ENCODE data around the gene RER1.

Gene RER1

GRCh38 chr1:2443277-2444137 is 51.9 kb downstream of the RER1 start:
- Histone ChIP-seq H3K36me3 (ENCODE audit: control insufficient read depth, insufficient read depth, low read length) (no peaks in the 10 kb centered on the region), H3K9ac (ENCODE audit: low read depth, low read length) (no peak overlapping the region), H3K4me1 (ENCODE audit: control insufficient read depth, insufficient read depth, low read length) (peaks cover 19% of the 10 kb centered on the region; the same call in 1 of the 2 replicates), H3K4me3 (ENCODE audit: low read depth, low read length) (peak overlapping the region; percentile 37; the same call in 1 of the 2 replicates), H3K27me3 (ENCODE audit: control insufficient read depth, insufficient read depth, low read length) (peaks cover 40% of the 10 kb centered on the region), H3K27ac (ENCODE audit: low read depth, low read length) (no peak overlapping the region), H3K9me3 (ENCODE audit: control insufficient read depth, insufficient read depth, low read length) (no peaks in the 10 kb centered on the region)

GRCh38 chr1:2444138-2444591 is 52.5 kb downstream of the RER1 start:
- H3K4me1 ChIP-seq (ENCODE audit: control insufficient read depth, insufficient read depth, low read length): peaks cover 19% of the 10 kb centered on the region; the same call in 1 of the 2 replicates
- H3K27me3 ChIP-seq (ENCODE audit: control insufficient read depth, insufficient read depth, low read length): peaks cover 40% of the 10 kb centered on the region
- no peak overlapping the region for H3K4me3 ChIP-seq (ENCODE audit: low read depth, low read length)

GRCh38 chr1:2445162-2445822 is 53.7 kb downstream of the RER1 start:
- H3K27ac ChIP-seq (ENCODE audit: low read depth, low read length): no peak overlapping the region
- H3K27me3 ChIP-seq (ENCODE audit: control insufficient read depth, insufficient read depth, low read length): peaks cover 40% of the 10 kb centered on the region
- no peak overlapping the region for H3K9ac ChIP-seq (ENCODE audit: low read depth, low read length)
- H3K4me3 ChIP-seq (ENCODE audit: low read depth, low read length): no peak overlapping the region
- H3K9me3 ChIP-seq (ENCODE audit: control insufficient read depth, insufficient read depth, low read length): no peaks in the 10 kb centered on the region
- peaks cover 19% of the 10 kb centered on the region; the same call in 1 of the 2 replicates for H3K4me1 ChIP-seq (ENCODE audit: control insufficient read depth, insufficient read depth, low read length)
- H3K36me3 ChIP-seq (ENCODE audit: control insufficient read depth, insufficient read depth, low read length): no peaks in the 10 kb centered on the region

More at GRCh38 chr1:2444138-2444591, 52.5 kb downstream of the RER1 start:
- Histone ChIP-seq H3K9ac (ENCODE audit: low read depth, low read length) (no peak overlapping the region), H3K36me3 (ENCODE audit: control insufficient read depth, insufficient read depth, low read length) (no peaks in the 10 kb centered on the region), H3K9me3 (ENCODE audit: control insufficient read depth, insufficient read depth, low read length) (no peaks in the 10 kb centered on the region), H3K27ac (ENCODE audit: low read depth, low read length) (no peak overlapping the region)

- Histone ChIP-seq H3K27me3 (ENCODE audit: control insufficient read depth, insufficient read depth, low read length) (peaks cover 40% of the 10 kb centered on the region), H3K36me3 (ENCODE audit: control insufficient read depth, insufficient read depth, low read length) (no peaks in the 10 kb centered on the region), H3K9ac (ENCODE audit: low read depth, low read length) (no peak overlapping the region), H3K9me3 (ENCODE audit: control insufficient read depth, insufficient read depth, low read length) (no peaks in the 10 kb centered on the region), H3K27ac (ENCODE audit: low read depth, low read length) (no peak overlapping the region), H3K4me3 (ENCODE audit: low read depth, low read length) (no peak overlapping the region), H3K4me1 (ENCODE audit: control insufficient read depth, insufficient read depth, low read length) (peaks cover 19% of the 10 kb centered on the region; the same call in 1 of the 2 replicates)
Measured at GRCh38 chr1:2445823-2446215, 54.2 kb downstream of the RER1 start.

GRCh38 chr1:2446394-2446793 is 54.8 kb downstream of the RER1 start:
- H3K4me3 ChIP-seq (ENCODE audit: low read depth, low read length): no peak overlapping the region
- peaks cover 39% of the 10 kb centered on the region for H3K27me3 ChIP-seq (ENCODE audit: control insufficient read depth, insufficient read depth, low read length)
- no peaks in the 10 kb centered on the region for H3K36me3 ChIP-seq (ENCODE audit: control insufficient read depth, insufficient read depth, low read length)
- no peaks in the 10 kb centered on the region for H3K9me3 ChIP-seq (ENCODE audit: control insufficient read depth, insufficient read depth, low read length)
- H3K27ac ChIP-seq (ENCODE audit: low read depth, low read length): no peak overlapping the region
- no peak overlapping the region for H3K9ac ChIP-seq (ENCODE audit: low read depth, low read length)
- peaks cover 19% of the 10 kb centered on the region; the same call in 1 of the 2 replicates for H3K4me1 ChIP-seq (ENCODE audit: control insufficient read depth, insufficient read depth, low read length)

- Histone ChIP-seq H3K9me3 (ENCODE audit: control insufficient read depth, insufficient read depth, low read length) (no peaks in the 10 kb centered on the region), H3K4me1 (ENCODE audit: control insufficient read depth, insufficient read depth, low read length) (peaks cover 19% of the 10 kb centered on the region; the same call in 1 of the 2 replicates), H3K27ac (ENCODE audit: low read depth, low read length) (no peak overlapping the region), H3K27me3 (ENCODE audit: control insufficient read depth, insufficient read depth, low read length) (peaks cover 34% of the 10 kb centered on the region), H3K36me3 (ENCODE audit: control insufficient read depth, insufficient read depth, low read length) (no peaks in the 10 kb centered on the region), H3K9ac (ENCODE audit: low read depth, low read length) (no peak overlapping the region), H3K4me3 (ENCODE audit: low read depth, low read length) (no peak overlapping the region)
Measured at GRCh38 chr1:2446861-2447260, 55.2 kb downstream of the RER1 start.

- Histone ChIP-seq H3K27ac (ENCODE audit: low read depth, low read length) (no peak overlapping the region), H3K4me1 (ENCODE audit: control insufficient read depth, insufficient read depth, low read length) (peaks cover 19% of the 10 kb centered on the region; the same call in 1 of the 2 replicates), H3K36me3 (ENCODE audit: control insufficient read depth, insufficient read depth, low read length) (no peaks in the 10 kb centered on the region), H3K9ac (ENCODE audit: low read depth, low read length) (no peak overlapping the region), H3K4me3 (ENCODE audit: low read depth, low read length) (no peak overlapping the region), H3K9me3 (ENCODE audit: control insufficient read depth, insufficient read depth, low read length) (no peaks in the 10 kb centered on the region), H3K27me3 (ENCODE audit: control insufficient read depth, insufficient read depth, low read length) (peaks cover 28% of the 10 kb centered on the region)
Measured at GRCh38 chr1:2447276-2448097, 55.8 kb downstream of the RER1 start.

GRCh38 chr1:2448098-2448445 is 56.4 kb downstream of the RER1 start:
- Histone ChIP-seq H3K4me1 (ENCODE audit: control insufficient read depth, insufficient read depth, low read length) (peaks cover 19% of the 10 kb centered on the region; the same call in 1 of the 2 replicates), H3K9me3 (ENCODE audit: control insufficient read depth, insufficient read depth, low read length) (no peaks in the 10 kb centered on the region), H3K27ac (ENCODE audit: low read depth, low read length) (no peak overlapping the region), H3K27me3 (ENCODE audit: control insufficient read depth, insufficient read depth, low read length) (peaks cover 22% of the 10 kb centered on the region), H3K9ac (ENCODE audit: low read depth, low read length) (no peak overlapping the region), H3K36me3 (ENCODE audit: control insufficient read depth, insufficient read depth, low read length) (no peaks in the 10 kb centered on the region), H3K4me3 (ENCODE audit: low read depth, low read length) (no peak overlapping the region)

GRCh38 chr1:2449636-2450454 is 58.2 kb downstream of the RER1 start:
- Histone ChIP-seq H3K4me1 (ENCODE audit: control insufficient read depth, insufficient read depth, low read length) (peaks cover 19% of the 10 kb centered on the region; the same call in 1 of the 2 replicates), H3K9me3 (ENCODE audit: control insufficient read depth, insufficient read depth, low read length) (no peaks in the 10 kb centered on the region), H3K9ac (ENCODE audit: low read depth, low read length) (no peak overlapping the region), H3K4me3 (ENCODE audit: low read depth, low read length) (no peak overlapping the region), H3K27me3 (ENCODE audit: control insufficient read depth, insufficient read depth, low read length) (peaks cover 6% of the 10 kb centered on the region), H3K36me3 (ENCODE audit: control insufficient read depth, insufficient read depth, low read length) (no peaks in the 10 kb centered on the region), H3K27ac (ENCODE audit: low read depth, low read length) (no peak overlapping the region)

- no peak overlapping the region for H3K4me3 ChIP-seq (ENCODE audit: low read depth, low read length)
- no peaks in the 10 kb centered on the region for H3K36me3 ChIP-seq (ENCODE audit: control insufficient read depth, insufficient read depth, low read length)
- H3K9me3 ChIP-seq (ENCODE audit: control insufficient read depth, insufficient read depth, low read length): no peaks in the 10 kb centered on the region
- peaks cover 17% of the 10 kb centered on the region; the same call in 1 of the 2 replicates for H3K4me1 ChIP-seq (ENCODE audit: control insufficient read depth, insufficient read depth, low read length)
- H3K9ac ChIP-seq (ENCODE audit: low read depth, low read length): no peak overlapping the region
- no peak overlapping the region for H3K27ac ChIP-seq (ENCODE audit: low read depth, low read length)
- H3K27me3 ChIP-seq (ENCODE audit: control insufficient read depth, insufficient read depth, low read length): no peaks in the 10 kb centered on the region
Measured at GRCh38 chr1:2451741-2452140, 60.1 kb downstream of the RER1 start.

Data from HUES48 (cell line).